ENCODE results near the gene CCR8.
A peak's percentile ranks its signal among the peaks of the same experiment; 100 is the strongest.

The CCR8 gene

GRCh38 chr3:39291903-39292329 is 37.6 kb upstream of the CCR8 start:
- Histone ChIP-seq H3K36me3 (replicated peaks; ENCODE audit: insufficient read depth, low read length) (no peaks in the 10 kb centered on the region), H3K4me3 (ENCODE audit: low read length) (no peak overlapping the region), H3K9me2 (replicated peaks; ENCODE audit: insufficient read depth, low read length) (no peaks in the 10 kb centered on the region), H3K27ac (ENCODE audit: low read length) (no peak overlapping the region), H3K79me2 (ENCODE audit: low read length) (no peaks in the 10 kb centered on the region), H3K4me1 (ENCODE audit: low read length) (peaks cover 38% of the 10 kb centered on the region), H3K9me3 (replicated peaks; ENCODE audit: insufficient read depth, low read length) (no peaks in the 10 kb centered on the region), H3K27me3 (replicated peaks; ENCODE audit: insufficient read depth, low read length) (no peaks in the 10 kb centered on the region), H3K9ac (ENCODE audit: low read length) (no peak overlapping the region), H4K20me1 (ENCODE audit: insufficient read depth, low read length) (no peaks in the 10 kb centered on the region), H3F3A (ENCODE audit: insufficient read depth, low read length) (peaks cover 20% of the 10 kb centered on the region), H2AFZ (ENCODE audit: low read length) (peak overlapping the region; percentile 36; the same call in 1 of the 2 replicates), H3K4me2 (ENCODE audit: low read depth, low read length) (no peak overlapping the region)
- TF ChIP-seq EZH2phosphoT487 (IDR thresholded peaks at IDR 0.05; ENCODE audit: low read length) (no peak), EZH2 (optimal IDR thresholded peaks at IDR 0.05; ENCODE audit: low read depth, low read length) (no peak)
- TF ChIP-seq, protein P1, sequence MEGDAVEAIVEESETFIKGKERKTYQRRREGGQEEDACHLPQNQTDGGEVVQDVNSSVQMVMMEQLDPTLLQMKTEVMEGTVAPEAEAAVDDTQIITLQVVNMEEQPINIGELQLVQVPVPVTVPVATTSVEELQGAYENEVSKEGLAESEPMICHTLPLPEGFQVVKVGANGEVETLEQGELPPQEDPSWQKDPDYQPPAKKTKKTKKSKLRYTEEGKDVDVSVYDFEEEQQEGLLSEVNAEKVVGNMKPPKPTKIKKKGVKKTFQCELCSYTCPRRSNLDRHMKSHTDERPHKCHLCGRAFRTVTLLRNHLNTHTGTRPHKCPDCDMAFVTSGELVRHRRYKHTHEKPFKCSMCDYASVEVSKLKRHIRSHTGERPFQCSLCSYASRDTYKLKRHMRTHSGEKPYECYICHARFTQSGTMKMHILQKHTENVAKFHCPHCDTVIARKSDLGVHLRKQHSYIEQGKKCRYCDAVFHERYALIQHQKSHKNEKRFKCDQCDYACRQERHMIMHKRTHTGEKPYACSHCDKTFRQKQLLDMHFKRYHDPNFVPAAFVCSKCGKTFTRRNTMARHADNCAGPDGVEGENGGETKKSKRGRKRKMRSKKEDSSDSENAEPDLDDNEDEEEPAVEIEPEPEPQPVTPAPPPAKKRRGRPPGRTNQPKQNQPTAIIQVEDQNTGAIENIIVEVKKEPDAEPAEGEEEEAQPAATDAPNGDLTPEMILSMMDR (IDR thresholded peaks at IDR 0.05; ENCODE audit: low read length), result peak; percentile 94
- peak; percentile 64 for DNase-seq

DNA sequence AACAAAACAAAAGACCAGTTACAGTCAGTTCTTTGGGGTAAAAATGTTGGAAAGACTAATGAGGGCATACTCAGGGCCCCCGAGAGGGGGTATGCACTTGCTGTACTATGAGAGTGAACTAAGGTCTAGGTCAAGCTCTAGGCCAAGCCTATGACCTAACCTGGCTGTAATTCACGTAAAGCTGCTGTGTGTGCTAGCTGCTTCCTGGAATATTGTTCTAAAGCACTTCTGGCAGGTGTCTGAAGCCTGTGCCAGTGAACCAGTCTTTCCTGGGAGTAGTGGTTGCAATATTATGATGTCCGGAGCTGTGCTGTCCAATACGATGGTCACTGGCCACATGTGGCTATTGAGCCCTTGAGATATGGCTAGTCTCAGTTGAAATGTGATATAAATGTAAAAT is 36.5 kb upstream of the CCR8 start:
- DNase-seq, result no peak
- Histone ChIP-seq H3K27me3 (replicated peaks; ENCODE audit: insufficient read depth, low read length) (no peaks in the 10 kb centered on the region), H4K20me1 (ENCODE audit: insufficient read depth, low read length) (no peaks in the 10 kb centered on the region), H3K27ac (ENCODE audit: low read length) (no peak overlapping the region), H3F3A (ENCODE audit: insufficient read depth, low read length) (peaks cover 11% of the 10 kb centered on the region; the same call in 1 of the 2 replicates), H3K4me3 (ENCODE audit: low read length) (no peak overlapping the region), H3K36me3 (replicated peaks; ENCODE audit: insufficient read depth, low read length) (no peaks in the 10 kb centered on the region), H3K4me2 (ENCODE audit: low read depth, low read length) (no peak overlapping the region), H3K9me3 (replicated peaks; ENCODE audit: insufficient read depth, low read length) (no peaks in the 10 kb centered on the region), H3K9ac (ENCODE audit: low read length) (no peak overlapping the region), H2AFZ (ENCODE audit: low read length) (no peak overlapping the region), H3K9me2 (replicated peaks; ENCODE audit: insufficient read depth, low read length) (no peaks in the 10 kb centered on the region), H3K79me2 (ENCODE audit: low read length) (no peaks in the 10 kb centered on the region), H3K4me1 (ENCODE audit: low read length) (peaks cover 28% of the 10 kb centered on the region)
- TF ChIP-seq EZH2 (optimal IDR thresholded peaks at IDR 0.05; ENCODE audit: low read depth, low read length) (no peak), EZH2phosphoT487 (IDR thresholded peaks at IDR 0.05; ENCODE audit: low read length) (no peak)
- TF ChIP-seq, protein P1 (IDR thresholded peaks at IDR 0.05; ENCODE audit: low read length), result no peak

DNA sequence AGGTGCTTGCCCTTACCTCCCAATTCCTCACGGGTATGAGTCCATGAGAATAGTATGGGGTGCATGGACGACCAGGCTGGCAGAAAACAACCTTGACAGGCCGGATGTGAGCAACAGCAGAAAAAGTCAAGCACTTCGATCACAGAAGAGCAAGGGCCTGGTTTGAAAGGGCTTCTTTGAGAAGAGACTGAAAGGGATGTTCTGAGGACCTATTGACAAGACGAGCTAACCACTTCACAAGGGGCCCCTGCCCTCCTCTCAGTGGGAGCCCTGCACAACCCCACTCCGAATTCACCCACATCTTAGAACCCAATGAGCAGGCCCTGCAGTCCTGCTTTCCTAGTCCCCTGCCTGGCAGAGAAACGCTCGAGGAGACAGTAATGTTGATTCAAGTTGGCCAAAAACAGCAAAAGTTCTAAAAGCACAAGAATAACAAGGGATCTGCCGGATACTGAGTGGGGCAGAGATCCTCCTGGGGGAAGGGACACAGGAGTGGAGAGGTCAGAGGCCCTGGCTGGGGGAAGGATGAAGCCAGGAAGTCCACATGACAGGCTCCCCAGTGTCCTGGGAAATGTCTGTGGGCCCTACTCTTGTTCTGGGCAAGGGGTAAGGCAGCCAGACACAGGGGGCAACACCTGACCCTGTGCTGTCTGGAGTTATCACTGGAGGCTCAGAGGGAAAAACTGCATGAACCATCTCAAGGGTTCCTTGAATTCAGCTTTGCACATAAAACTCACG is 34.9 kb upstream of the CCR8 start:
- H3K9ac ChIP-seq (ENCODE audit: low read length), result no peak overlapping the region
- no peaks in the 10 kb centered on the region for H3K79me2 ChIP-seq (ENCODE audit: low read length)
- H4K20me1 ChIP-seq (ENCODE audit: insufficient read depth, low read length), result no peaks in the 10 kb centered on the region
- H3K27me3 ChIP-seq (replicated peaks; ENCODE audit: insufficient read depth, low read length), result no peaks in the 10 kb centered on the region
- H3K4me2 ChIP-seq (ENCODE audit: low read depth, low read length), result no peak overlapping the region
- no peaks in the 10 kb centered on the region for H3K9me2 ChIP-seq (replicated peaks; ENCODE audit: insufficient read depth, low read length)
- no peaks in the 10 kb centered on the region for H3K9me3 ChIP-seq (replicated peaks; ENCODE audit: insufficient read depth, low read length)
- H3K27ac ChIP-seq (ENCODE audit: low read length), result no peak overlapping the region
- no peaks in the 10 kb centered on the region for H3K36me3 ChIP-seq (replicated peaks; ENCODE audit: insufficient read depth, low read length)
- TF ChIP-seq, protein P1 (IDR thresholded peaks at IDR 0.05; ENCODE audit: low read length), result no peak
- TF ChIP-seq EZH2 (optimal IDR thresholded peaks at IDR 0.05; ENCODE audit: low read depth, low read length), result no peak
- no peak for TF ChIP-seq EZH2phosphoT487 (IDR thresholded peaks at IDR 0.05; ENCODE audit: low read length)
- no peak overlapping the region for H2AFZ ChIP-seq (ENCODE audit: low read length)
- peaks cover 14% of the 10 kb centered on the region for H3K4me1 ChIP-seq (ENCODE audit: low read length)
- no peak overlapping the region for H3K4me3 ChIP-seq (ENCODE audit: low read length)
- no peak for DNase-seq
- peaks cover 11% of the 10 kb centered on the region; the same call in 1 of the 2 replicates for H3F3A ChIP-seq (ENCODE audit: insufficient read depth, low read length)

Measured in MM.1S (cell line).